Duodenal mucosa (tissue), 2 donors: ENCODE measurements around the gene CCDC82.

ENCODE experiments used
- H3K27ac ChIP-seq: one replicate; pipeline ENCODE4 v1.7.0; 2013; ENCODE audit warnings: low read depth, low read length
- H3K27me3 ChIP-seq, 2 donors: one replicate each; pipeline ENCODE4 v1.7.0; 2013; ENCODE audit warnings: low read length in 2 of 2, control low read depth in 1 of 2; ENCODE audit not compliant: insufficient read depth in 2 of 2, control insufficient read depth in 1 of 2
- H3K36me3 ChIP-seq, 2 donors: one replicate each; pipeline ENCODE4 v1.7.0; 2013; ENCODE audit warnings: low read length in 2 of 2, control low read depth in 1 of 2; ENCODE audit not compliant: insufficient read depth in 2 of 2, control insufficient read depth in 1 of 2
- H3K4me1 ChIP-seq, 2 donors: one replicate each; pipeline ENCODE4 v1.7.0; 2013; ENCODE audit warnings: low read length in 2 of 2, control low read depth in 1 of 2; ENCODE audit not compliant: insufficient read depth in 2 of 2, control insufficient read depth in 1 of 2
- H3K4me3 ChIP-seq, 2 donors: one replicate each; pipeline ENCODE4 v1.7.0; 2013; ENCODE audit warnings: low read length in 2 of 2, low read depth in 1 of 2
- H3K9ac ChIP-seq, 2 donors: one replicate each; pipeline ENCODE4 v1.7.0; 2013; ENCODE audit warnings: low read length in 2 of 2, low read depth in 1 of 2
- H3K9me3 ChIP-seq, 2 donors: one replicate each; pipeline ENCODE4 v1.7.0; 2013; ENCODE audit warnings: low read length in 2 of 2, control low read depth in 1 of 2; ENCODE audit not compliant: control insufficient read depth in 1 of 2

The CCDC82 gene

GRCh38 chr11:96309643-96310017 is 80.1 kb downstream of the CCDC82 start:
- H3K36me3 ChIP-seq, result no peaks in the 10 kb centered on the region
- no peak overlapping the region for H3K9ac ChIP-seq
- H3K9me3 ChIP-seq, result no peaks in the 10 kb centered on the region
- no peaks in the 10 kb centered on the region for H3K27me3 ChIP-seq
- peaks cover 31 to 43% of the 10 kb centered on the region in 2 donors for H3K4me1 ChIP-seq
- H3K27ac ChIP-seq, result no peak overlapping the region
- H3K4me3 ChIP-seq, result no peak overlapping the region

DNA sequence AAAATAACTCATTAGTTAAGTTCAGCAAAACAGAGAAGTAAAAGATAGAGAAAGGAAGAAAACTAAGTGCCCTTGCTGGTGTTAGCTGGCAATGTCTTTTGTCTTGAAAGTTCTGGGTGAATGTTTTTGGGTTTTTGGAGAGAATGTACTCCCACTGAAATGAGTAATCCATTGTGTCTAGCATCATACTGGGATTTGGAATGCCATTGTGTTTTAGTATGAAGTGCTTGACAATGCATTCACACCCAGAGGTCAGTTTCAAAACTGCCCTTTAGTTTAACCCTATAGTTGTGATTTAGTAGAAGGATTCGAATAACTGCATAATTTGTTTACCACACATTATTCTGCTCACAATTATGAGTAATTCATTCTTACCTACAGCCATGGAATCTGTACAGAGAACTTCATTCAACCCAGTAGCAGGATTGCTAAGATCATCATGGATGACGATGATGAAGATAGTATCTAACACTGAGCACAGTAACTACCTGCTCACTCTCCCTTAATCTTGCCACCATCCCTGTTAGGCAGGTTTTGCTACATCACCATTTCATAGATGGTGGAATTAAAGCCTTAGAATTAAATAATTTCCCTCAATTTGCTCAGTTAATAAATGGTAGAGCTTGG is 80.6 kb downstream of the CCDC82 start:
- no peaks in the 10 kb centered on the region for H3K9me3 ChIP-seq
- H3K4me3 ChIP-seq, result no peak overlapping the region
- H3K9ac ChIP-seq, result no peak overlapping the region
- no peak overlapping the region for H3K27ac ChIP-seq
- no peaks in the 10 kb centered on the region for H3K27me3 ChIP-seq
- H3K4me1 ChIP-seq, result peaks cover 26 to 43% of the 10 kb centered on the region in 2 donors
- no peaks in the 10 kb centered on the region for H3K36me3 ChIP-seq

- Histone ChIP-seq H3K27ac (peak overlapping the region; percentile 67), H3K9me3 (no peaks in the 10 kb centered on the region), H3K36me3 (no peaks in the 10 kb centered on the region), H3K27me3 (no peaks in the 10 kb centered on the region), H3K9ac (peak overlapping the region; percentile 26 to 37), H3K4me1 (peaks cover 28 to 54% of the 10 kb centered on the region in 2 donors), H3K4me3 (peak overlapping the region; percentile 33 to 39)
Measured at GRCh38 chr11:96307776-96308140, 82.0 kb downstream of the CCDC82 start.

DNA sequence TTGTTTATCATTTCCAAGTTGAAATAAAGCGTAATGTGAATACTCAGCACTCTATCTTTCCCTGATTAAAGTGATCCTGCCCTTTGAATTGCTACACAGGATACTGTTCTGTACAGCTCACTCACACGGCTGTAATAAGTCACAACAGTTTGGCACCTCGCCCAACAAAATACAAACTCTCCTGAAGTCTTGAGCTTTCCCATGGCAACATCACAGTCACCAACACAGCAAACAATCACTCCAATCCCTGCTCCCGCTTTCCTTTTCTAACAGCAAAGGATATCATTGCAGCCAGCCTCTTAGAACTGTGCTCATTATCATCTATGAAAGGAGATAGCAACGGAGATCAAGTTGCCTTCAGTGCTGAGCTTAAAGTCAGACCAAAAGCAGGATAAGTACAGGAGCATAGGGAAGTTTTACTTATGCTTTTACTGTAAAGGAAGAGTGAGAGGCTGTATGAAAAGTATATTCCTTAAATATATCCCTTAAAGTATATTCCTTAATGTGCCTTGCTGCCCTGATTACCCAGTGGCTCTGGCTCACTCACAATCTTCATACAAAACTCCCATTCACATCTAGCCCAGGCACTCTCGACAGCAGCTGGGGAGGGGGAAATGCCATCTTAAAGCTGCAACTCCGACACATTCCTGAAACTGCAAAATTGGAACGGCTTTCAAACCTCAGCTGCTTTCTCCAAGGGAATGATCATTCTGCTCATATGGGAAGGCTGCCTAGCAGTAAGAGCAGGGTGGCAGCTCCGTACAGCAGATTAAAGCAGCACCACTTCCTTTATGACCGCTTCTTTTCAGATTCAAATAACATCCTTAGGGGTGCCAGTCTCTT is 82.6 kb downstream of the CCDC82 start:
- no peaks in the 10 kb centered on the region for H3K27me3 ChIP-seq
- peak overlapping the region; percentile 33 to 39 for H3K4me3 ChIP-seq
- H3K9ac ChIP-seq, result peak overlapping the region; percentile 26 to 37
- peaks cover 32 to 60% of the 10 kb centered on the region in 2 donors for H3K4me1 ChIP-seq
- H3K36me3 ChIP-seq, result no peaks in the 10 kb centered on the region
- H3K27ac ChIP-seq, result peak overlapping the region; percentile 67
- no peaks in the 10 kb centered on the region for H3K9me3 ChIP-seq

GRCh38 chr11:96306600-96306932 is 83.1 kb downstream of the CCDC82 start:
- Histone ChIP-seq H3K36me3 (no peaks in the 10 kb centered on the region), H3K27ac (no peak overlapping the region), H3K4me1 (peaks cover 32 to 59% of the 10 kb centered on the region in 2 donors), H3K9ac (peak overlapping the region in 1 of 2 donors; percentile 7), H3K27me3 (no peaks in the 10 kb centered on the region), H3K4me3 (peak overlapping the region; percentile 33 to 39), H3K9me3 (no peaks in the 10 kb centered on the region)

DNA sequence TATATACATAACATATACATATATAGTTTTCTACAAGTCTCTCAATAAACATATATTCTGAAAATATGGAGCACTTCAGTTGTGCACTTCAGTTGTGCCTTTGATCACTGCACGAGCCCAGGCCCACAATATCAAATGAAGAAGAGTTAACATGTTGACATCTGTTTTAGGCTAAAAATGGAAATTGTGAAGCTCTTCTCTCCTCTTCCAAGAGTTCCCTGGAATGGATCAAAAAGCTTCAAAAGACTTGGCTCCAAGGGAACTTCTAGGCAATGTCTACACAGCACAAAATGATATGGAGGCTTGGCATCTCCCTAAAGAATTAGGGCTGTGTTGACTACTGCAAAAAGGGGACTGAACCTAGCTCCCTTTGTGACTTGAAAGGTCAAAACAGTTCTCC is 83.6 kb downstream of the CCDC82 start:
- no peak overlapping the region for H3K9ac ChIP-seq
- peak overlapping the region in 1 of 2 donors; percentile 39 for H3K4me3 ChIP-seq
- no peaks in the 10 kb centered on the region for H3K27me3 ChIP-seq
- H3K27ac ChIP-seq, result peak overlapping the region; percentile 49
- H3K4me1 ChIP-seq, result peaks cover 29 to 54% of the 10 kb centered on the region in 2 donors
- H3K36me3 ChIP-seq, result no peaks in the 10 kb centered on the region
- no peaks in the 10 kb centered on the region for H3K9me3 ChIP-seq

DNA sequence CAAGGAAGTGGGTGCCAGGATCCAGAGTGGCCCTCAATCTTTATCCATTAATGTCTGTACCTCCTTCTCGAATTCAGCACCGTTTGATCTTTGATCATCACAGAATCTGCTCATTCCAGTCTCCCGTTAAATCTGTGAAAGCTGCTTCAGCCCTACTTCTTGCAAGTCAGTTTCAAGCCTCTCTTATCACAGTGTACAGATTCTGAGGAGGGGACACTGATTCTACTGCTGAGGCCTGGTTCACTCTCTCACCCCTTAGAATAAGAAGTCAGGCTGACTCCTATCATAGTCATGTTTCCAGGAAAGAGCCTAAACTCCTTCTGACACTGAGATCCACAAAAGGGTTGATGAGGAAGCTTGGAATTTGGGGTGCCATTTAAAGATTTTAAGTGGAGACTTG is 85.7 kb downstream of the CCDC82 start:
- peaks cover 39 to 64% of the 10 kb centered on the region in 2 donors for H3K4me1 ChIP-seq
- H3K27me3 ChIP-seq, result no peaks in the 10 kb centered on the region

DNA sequence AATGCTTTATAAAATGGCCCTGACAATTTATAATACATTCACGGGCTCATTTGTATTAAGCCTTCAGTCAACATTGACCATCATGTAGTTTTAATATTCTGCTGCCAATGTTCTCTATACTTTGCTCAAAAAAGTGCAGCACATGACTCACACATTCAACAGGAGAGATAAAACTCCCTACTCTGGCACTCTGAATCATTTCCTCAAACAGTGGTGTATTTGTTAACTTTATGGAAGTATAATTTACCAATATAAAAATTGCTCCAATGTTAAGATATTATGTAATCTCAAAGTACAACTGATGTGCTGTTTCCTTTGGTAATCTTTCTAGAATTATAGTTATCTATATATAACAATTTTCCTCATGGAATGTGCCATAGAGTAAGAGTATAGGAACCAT is 86.6 kb downstream of the CCDC82 start:
- H3K36me3 ChIP-seq, result no peaks in the 10 kb centered on the region
- H3K4me3 ChIP-seq, result no peak overlapping the region
- H3K4me1 ChIP-seq, result peaks cover 37 to 60% of the 10 kb centered on the region in 2 donors
- H3K9ac ChIP-seq, result no peak overlapping the region
- no peak overlapping the region for H3K27ac ChIP-seq
- no peaks in the 10 kb centered on the region for H3K9me3 ChIP-seq
- H3K27me3 ChIP-seq, result no peaks in the 10 kb centered on the region

More for the DNA sequence above, 85.7 kb downstream of the CCDC82 start:
- Histone ChIP-seq H3K9me3 (no peaks in the 10 kb centered on the region), H3K4me3 (no peak overlapping the region), H3K27ac (no peak overlapping the region), H3K9ac (no peak overlapping the region), H3K36me3 (no peaks in the 10 kb centered on the region)
